ENCODE measurements around the gene HACD2. TPM values are rescaled to one million over a fixed set of nuclear protein-coding genes. Genes with fewer than 3 reads are reported as not detected.

Gene HACD2
- total RNA-seq, 1 experiment from 2014 or later: 27.4 TPM

GRCh38 chr3:123606527-123606926 lies 21.7 kb upstream of the HACD2 start:
- H3K4me1 Mint-ChIP-seq: peaks cover 5 to 6% of the 10 kb centered on the region in 2 experiments; a peak in 3 of 4 replicates
- no peak for DNase-seq
- Histone ChIP-seq H3K79me1 (ENCODE audit: insufficient read depth, low read depth, low read length, poor library complexity, severe bottlenecking) (peaks cover 2% of the 10 kb centered on the region), H3K23me2 (ENCODE audit: insufficient read length, low read depth, low read length, poor library complexity, severe bottlenecking) (no peaks in the 10 kb centered on the region), H4K91ac (ENCODE audit: insufficient read length, low read depth, low read length) (no peak overlapping the region), H4K20me1 (ENCODE audit: control insufficient read depth, insufficient read depth, insufficient read length) (no peaks in the 10 kb centered on the region), H4K8ac (replicated peaks; ENCODE audit: insufficient read length, low read depth, low read length) (no peak overlapping the region), H3K4me2 (ENCODE audit: insufficient read depth, insufficient read length, low read length) (no peak overlapping the region), H3K27me3 (ENCODE audit: insufficient read depth, low read length) (no peaks in the 10 kb centered on the region), H3K18ac (ENCODE audit: insufficient read length, low read depth, low read length) (no peak overlapping the region), H3K27ac (ENCODE audit: insufficient read length, low read depth, low read length) (no peak overlapping the region), H2BK12ac (ENCODE audit: insufficient read length, low read depth, low read length) (no peak overlapping the region), H3K9ac (ENCODE audit: extremely low read depth, insufficient read length, low read length) (no peak overlapping the region), H3K56ac (ENCODE audit: insufficient read length, low read depth, low read length) (no peak overlapping the region), H2BK20ac (ENCODE audit: low read depth, low read length, poor library complexity, severe bottlenecking) (no peak overlapping the region), H2BK15ac (ENCODE audit: low read depth, low read length) (no peak overlapping the region), H3K9me3 (ENCODE audit: control insufficient read depth, low read depth, low read length) (no peaks in the 10 kb centered on the region), H3K79me2 (ENCODE audit: insufficient read depth, low read length) (no peaks in the 10 kb centered on the region), H2AFZ (ENCODE audit: low read length) (no peak overlapping the region), H3K14ac (ENCODE audit: insufficient read depth, low read length) (no peak overlapping the region), H3K23ac (ENCODE audit: insufficient read length, low read depth, low read length) (no peak overlapping the region), H3K4me1 (ENCODE audit: insufficient read depth, low read length) (no peaks in the 10 kb centered on the region), H4K5ac (ENCODE audit: insufficient read length, low read depth, low read length) (no peak overlapping the region), H2AK5ac (ENCODE audit: insufficient read length, low read length) (no peak overlapping the region), H2BK5ac (ENCODE audit: insufficient read length, low read length) (no peak overlapping the region), H3T11ph (ENCODE audit: low read length) (no peak overlapping the region), H3K4ac (ENCODE audit: low read depth, low read length) (no peak overlapping the region), H2BK120ac (ENCODE audit: low read depth, low read length, poor library complexity, severe bottlenecking) (no peak overlapping the region)
- no peak overlapping the region for H3K4me3 Mint-ChIP-seq
- no peak overlapping the region for H3K27ac Mint-ChIP-seq
- no peaks in the 10 kb centered on the region for H3K27me3 Mint-ChIP-seq (ENCODE audit: low read depth)
- TF ChIP-seq, protein P1, sequence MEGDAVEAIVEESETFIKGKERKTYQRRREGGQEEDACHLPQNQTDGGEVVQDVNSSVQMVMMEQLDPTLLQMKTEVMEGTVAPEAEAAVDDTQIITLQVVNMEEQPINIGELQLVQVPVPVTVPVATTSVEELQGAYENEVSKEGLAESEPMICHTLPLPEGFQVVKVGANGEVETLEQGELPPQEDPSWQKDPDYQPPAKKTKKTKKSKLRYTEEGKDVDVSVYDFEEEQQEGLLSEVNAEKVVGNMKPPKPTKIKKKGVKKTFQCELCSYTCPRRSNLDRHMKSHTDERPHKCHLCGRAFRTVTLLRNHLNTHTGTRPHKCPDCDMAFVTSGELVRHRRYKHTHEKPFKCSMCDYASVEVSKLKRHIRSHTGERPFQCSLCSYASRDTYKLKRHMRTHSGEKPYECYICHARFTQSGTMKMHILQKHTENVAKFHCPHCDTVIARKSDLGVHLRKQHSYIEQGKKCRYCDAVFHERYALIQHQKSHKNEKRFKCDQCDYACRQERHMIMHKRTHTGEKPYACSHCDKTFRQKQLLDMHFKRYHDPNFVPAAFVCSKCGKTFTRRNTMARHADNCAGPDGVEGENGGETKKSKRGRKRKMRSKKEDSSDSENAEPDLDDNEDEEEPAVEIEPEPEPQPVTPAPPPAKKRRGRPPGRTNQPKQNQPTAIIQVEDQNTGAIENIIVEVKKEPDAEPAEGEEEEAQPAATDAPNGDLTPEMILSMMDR (conservative IDR thresholded peaks at IDR 0.05): no peak
- H3K36me3 Mint-ChIP-seq (ENCODE audit: insufficient read depth in 1 of 3, low read depth in 3 of 3): peaks cover 0 to 2% (median 0%) of the 10 kb centered on the region in 3 experiments; a peak in 3 of 7 replicates
- H3K9me3 Mint-ChIP-seq: no peaks in the 10 kb centered on the region

Measured in H9 (cell line).